OCI-LY1 (cell line): ENCODE results near the gene GRB14.

Source experiments
- H2AFZ ChIP-seq: fragments of 200-600 bp; sonication (generic), shearing (Covaris generic); 2 replicates; pipeline ENCODE4 v1.6.0; 2014; ENCODE audit warnings: antibody characterized with exemption, mild to moderate bottlenecking, low read length
- H3F3A ChIP-seq: fragments of 200-600 bp; sonication (generic), shearing (Covaris generic); 2 replicates; pipeline ENCODE4 v1.6.0; 2014; ENCODE audit warnings: mild to moderate bottlenecking, antibody characterized with exemption, low read length, moderate library complexity; ENCODE audit not compliant: insufficient read depth
- H3K27ac ChIP-seq: fragments of 200-600 bp; sonication (generic); 2 replicates; pipeline ENCODE4 v1.5.1; 2014; ENCODE audit warnings: low read length, mixed run types, mild to moderate bottlenecking, low read depth; ENCODE audit not compliant: poor library complexity, severe bottlenecking
- H3K27me3 ChIP-seq: fragments of 200-600 bp; sonication (generic); 2 replicates; pipeline ENCODE4 v1.6.0; 2014; ENCODE audit warnings: antibody characterized with exemption, mild to moderate bottlenecking, low read length, moderate library complexity; ENCODE audit not compliant: insufficient read depth
- H3K36me3 ChIP-seq: fragments of 200-600 bp; sonication (generic); 2 replicates; pipeline ENCODE4 v1.6.1; 2014; ENCODE audit warnings: mild to moderate bottlenecking, antibody characterized with exemption, low read length, moderate library complexity, mixed read lengths; ENCODE audit not compliant: insufficient read depth
- H3K4me1 ChIP-seq: fragments of 200-600 bp; sonication (generic); 2 replicates; pipeline ENCODE4 v1.5.1; 2014; ENCODE audit warnings: mild to moderate bottlenecking, low read length, moderate library complexity; ENCODE audit not compliant: insufficient read depth, severe bottlenecking
- H3K4me2 ChIP-seq: fragments of 200-600 bp; sonication (generic), shearing (Covaris generic); 2 replicates; pipeline ENCODE4 v1.6.1; 2014; ENCODE audit warnings: low read length
- H3K4me3 ChIP-seq: fragments of 200-600 bp; sonication (generic); 2 replicates; pipeline ENCODE4 v1.5.1; 2014; ENCODE audit warnings: low read length, low read depth, mild to moderate bottlenecking, mixed read lengths; ENCODE audit not compliant: poor library complexity, severe bottlenecking
- H3K79me2 ChIP-seq: fragments of 200-600 bp; shearing (Covaris generic); 2 replicates; pipeline ENCODE4 v1.6.1; 2016; ENCODE audit warnings: mixed run types, low read length, mixed read lengths; ENCODE audit not compliant: insufficient read depth
- H3K9ac ChIP-seq: fragments of 200-600 bp; sonication (generic), shearing (Covaris generic); 2 replicates; pipeline ENCODE4 v1.6.1; 2014; ENCODE audit warnings: mild to moderate bottlenecking, low read length, mixed read lengths
- H3K9me2 ChIP-seq: fragments of 200-600 bp; sonication (generic), shearing (Covaris generic); 2 replicates; pipeline ENCODE4 v1.6.1; 2014; ENCODE audit warnings: low read depth, mild to moderate bottlenecking, low read length, mixed read lengths
- H3K9me3 ChIP-seq: fragments of 200-600 bp; shearing (Covaris generic); 2 replicates; pipeline ENCODE4 v1.6.1; 2014; ENCODE audit warnings: low read length, mixed read lengths
- H4K20me1 ChIP-seq: fragments of 200-600 bp; sonication (generic), shearing (Covaris generic); 2 replicates; pipeline ENCODE4 v1.6.0; 2016; ENCODE audit warnings: mild to moderate bottlenecking, low read length; ENCODE audit not compliant: insufficient read depth
- EZH2 ChIP-seq: fragments of 200-600 bp; sonication (generic), shearing (Covaris generic); IDR thresholded peaks from 2 replicates; pipeline ENCODE4 v1.8.0; 2017; ENCODE audit warnings: borderline replicate concordance, mixed run types, mild to moderate bottlenecking, antibody characterized with exemption, low read length, moderate library complexity, mixed read lengths
- TF ChIP-seq, protein P1 (sequence below): fragments of 200-600 bp; sonication (generic), shearing (Covaris generic); IDR thresholded peaks from 2 replicates; pipeline ENCODE4 v1.5.1; 2017; ENCODE audit warnings: mild to moderate bottlenecking, antibody characterized with exemption, low read length, moderate library complexity, mixed read lengths

GRB14 gene

DNA sequence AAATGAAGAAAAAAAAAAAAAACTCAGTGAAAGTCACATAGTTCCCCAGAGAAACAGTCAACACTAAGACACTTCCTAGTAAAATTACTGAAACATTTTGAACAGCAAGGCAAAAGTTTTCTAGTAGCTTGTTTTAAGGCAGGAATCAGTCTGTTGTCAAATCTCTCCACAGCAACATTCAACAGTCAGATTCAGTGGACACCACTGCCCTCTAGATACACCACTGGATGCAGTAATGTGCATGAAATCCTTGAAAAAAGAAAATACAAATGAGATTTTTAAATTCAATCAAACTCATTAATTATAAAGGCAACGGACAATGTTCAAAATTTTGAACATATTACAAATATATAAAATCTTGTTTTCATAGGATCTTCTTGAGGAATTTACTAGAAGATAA, 46.4 kb downstream of the GRB14 start:
- H3K79me2 ChIP-seq: no peaks in the 10 kb centered on the region
- no peaks in the 10 kb centered on the region for H3K27me3 ChIP-seq
- H3K4me1 ChIP-seq: no peaks in the 10 kb centered on the region
- TF ChIP-seq EZH2: no peak
- TF ChIP-seq, protein P1, sequence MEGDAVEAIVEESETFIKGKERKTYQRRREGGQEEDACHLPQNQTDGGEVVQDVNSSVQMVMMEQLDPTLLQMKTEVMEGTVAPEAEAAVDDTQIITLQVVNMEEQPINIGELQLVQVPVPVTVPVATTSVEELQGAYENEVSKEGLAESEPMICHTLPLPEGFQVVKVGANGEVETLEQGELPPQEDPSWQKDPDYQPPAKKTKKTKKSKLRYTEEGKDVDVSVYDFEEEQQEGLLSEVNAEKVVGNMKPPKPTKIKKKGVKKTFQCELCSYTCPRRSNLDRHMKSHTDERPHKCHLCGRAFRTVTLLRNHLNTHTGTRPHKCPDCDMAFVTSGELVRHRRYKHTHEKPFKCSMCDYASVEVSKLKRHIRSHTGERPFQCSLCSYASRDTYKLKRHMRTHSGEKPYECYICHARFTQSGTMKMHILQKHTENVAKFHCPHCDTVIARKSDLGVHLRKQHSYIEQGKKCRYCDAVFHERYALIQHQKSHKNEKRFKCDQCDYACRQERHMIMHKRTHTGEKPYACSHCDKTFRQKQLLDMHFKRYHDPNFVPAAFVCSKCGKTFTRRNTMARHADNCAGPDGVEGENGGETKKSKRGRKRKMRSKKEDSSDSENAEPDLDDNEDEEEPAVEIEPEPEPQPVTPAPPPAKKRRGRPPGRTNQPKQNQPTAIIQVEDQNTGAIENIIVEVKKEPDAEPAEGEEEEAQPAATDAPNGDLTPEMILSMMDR: no peak
- H2AFZ ChIP-seq: no peak overlapping the region
- H3K4me2 ChIP-seq: no peak overlapping the region
- no peaks in the 10 kb centered on the region for H3K36me3 ChIP-seq
- no peaks in the 10 kb centered on the region for H3F3A ChIP-seq
- H4K20me1 ChIP-seq: no peaks in the 10 kb centered on the region
- no peak overlapping the region for H3K27ac ChIP-seq
- H3K4me3 ChIP-seq: no peak overlapping the region
- no peaks in the 10 kb centered on the region for H3K9me2 ChIP-seq
- H3K9me3 ChIP-seq: no peaks in the 10 kb centered on the region
- no peak overlapping the region for H3K9ac ChIP-seq

DNA sequence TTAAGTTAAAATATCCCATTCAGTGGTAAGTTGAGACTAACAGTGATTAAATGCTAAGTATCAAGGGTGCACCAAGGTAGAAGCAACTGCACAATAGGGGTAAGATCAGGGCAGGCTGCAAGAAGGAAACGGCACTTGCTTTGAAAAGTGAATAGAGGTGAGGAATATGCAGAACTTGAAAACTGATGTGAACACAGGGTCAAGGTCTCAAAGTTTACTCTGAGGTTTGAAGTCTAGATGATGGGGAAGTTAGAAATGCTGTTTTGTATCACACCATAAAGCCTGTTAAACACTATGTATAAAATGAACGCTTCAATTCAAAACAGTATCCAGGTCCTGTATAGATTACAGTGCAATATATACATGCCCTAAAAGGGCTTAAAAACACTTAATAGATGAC, 50.8 kb downstream of the GRB14 start:
- Histone ChIP-seq H3K4me3 (no peak overlapping the region), H3K4me1 (no peaks in the 10 kb centered on the region), H3K79me2 (no peaks in the 10 kb centered on the region), H3K9me3 (no peaks in the 10 kb centered on the region), H3K4me2 (no peak overlapping the region), H2AFZ (no peak overlapping the region), H3K9me2 (no peaks in the 10 kb centered on the region), H3F3A (no peaks in the 10 kb centered on the region), H3K27me3 (no peaks in the 10 kb centered on the region), H3K36me3 (no peaks in the 10 kb centered on the region), H3K9ac (no peak overlapping the region), H4K20me1 (no peaks in the 10 kb centered on the region), H3K27ac (no peak overlapping the region)
- TF ChIP-seq, protein P1: no peak
- no peak for TF ChIP-seq EZH2

DNA sequence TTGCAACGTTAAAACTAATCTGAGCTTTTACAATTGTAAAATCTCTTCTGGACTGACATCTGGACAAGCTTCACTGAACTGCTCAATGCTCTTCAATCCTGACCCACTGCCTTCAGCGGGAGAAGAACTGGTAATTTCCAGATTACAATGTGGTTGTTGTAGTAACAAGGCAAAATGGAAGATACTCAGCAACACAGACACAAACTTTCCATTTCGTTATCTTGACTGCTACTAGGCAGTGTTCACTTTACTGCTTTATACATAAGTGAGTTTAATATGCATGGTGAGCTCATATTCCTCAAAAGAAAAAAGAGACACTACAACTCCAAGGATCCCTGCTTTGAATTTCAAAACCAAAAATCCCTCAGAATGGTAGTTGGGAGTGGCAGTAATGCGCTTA, 51.9 kb downstream of the GRB14 start:
- no peaks in the 10 kb centered on the region for H3K36me3 ChIP-seq
- TF ChIP-seq, protein P1: no peak
- TF ChIP-seq EZH2: no peak
- H3K27me3 ChIP-seq: no peaks in the 10 kb centered on the region
- no peaks in the 10 kb centered on the region for H3F3A ChIP-seq
- H3K27ac ChIP-seq: no peak overlapping the region
- no peak overlapping the region for H3K9ac ChIP-seq
- no peaks in the 10 kb centered on the region for H4K20me1 ChIP-seq
- no peaks in the 10 kb centered on the region for H3K4me1 ChIP-seq
- H3K4me2 ChIP-seq: no peak overlapping the region
- no peak overlapping the region for H3K4me3 ChIP-seq
- H3K9me2 ChIP-seq: no peaks in the 10 kb centered on the region
- H3K79me2 ChIP-seq: no peaks in the 10 kb centered on the region
- no peaks in the 10 kb centered on the region for H3K9me3 ChIP-seq
- no peak overlapping the region for H2AFZ ChIP-seq
